Ectodermal cell (in vitro differentiated cells): ENCODE measurements around the gene MCOLN3. TPM values are rescaled to one million over a fixed set of nuclear protein-coding genes. Genes with fewer than 3 reads are reported as not detected.

Experiments used
- H3K27ac ChIP-seq: 2 replicates; pipeline ENCODE4 v1.7.0; 2013; ENCODE audit warnings: mild to moderate bottlenecking, low read depth, low read length; ENCODE audit not compliant: insufficient read depth, poor library complexity, severe bottlenecking
- H3K27me3 ChIP-seq: 2 replicates; pipeline ENCODE4 v1.7.0; 2013; ENCODE audit warnings: mild to moderate bottlenecking, low read length; ENCODE audit not compliant: insufficient read depth, control insufficient read depth, poor library complexity, severe bottlenecking
- H3K36me3 ChIP-seq: one replicate; pipeline ENCODE4 v1.7.0; 2013; ENCODE audit warnings: low read length; ENCODE audit not compliant: control insufficient read depth, insufficient read depth
- H3K4me1 ChIP-seq: one replicate; pipeline ENCODE4 v1.7.0; 2013; ENCODE audit warnings: low read length; ENCODE audit not compliant: control insufficient read depth, insufficient read depth
- H3K4me3 ChIP-seq: 2 replicates; pipeline ENCODE4 v1.7.0; 2013; ENCODE audit warnings: low read depth, low read length, control low read depth; ENCODE audit not compliant: insufficient read depth
- H3K9me3 ChIP-seq: 2 replicates; pipeline ENCODE4 v1.7.0; 2013; ENCODE audit warnings: mild to moderate bottlenecking, low read length, moderate library complexity; ENCODE audit not compliant: control insufficient read depth
- WGBS, 2 experiments: methylation state at CpG; one replicate each; pipeline ENCODE4 v1.1.7; 2013; ENCODE audit warnings: missing lambda C conversion rate in 2 of 2; 5-methylcytosine and 5-hydroxymethylcytosine counted together
- polyA plus RNA-seq, 4 experiments: library from polyadenylated mRNA; stranded (reverse); fragments of 50-300 nt; gene quantifications; one replicate each; pipeline ENCODE4 v1.2.3, GENCODE V29; 2013

MCOLN3 gene, protein sequence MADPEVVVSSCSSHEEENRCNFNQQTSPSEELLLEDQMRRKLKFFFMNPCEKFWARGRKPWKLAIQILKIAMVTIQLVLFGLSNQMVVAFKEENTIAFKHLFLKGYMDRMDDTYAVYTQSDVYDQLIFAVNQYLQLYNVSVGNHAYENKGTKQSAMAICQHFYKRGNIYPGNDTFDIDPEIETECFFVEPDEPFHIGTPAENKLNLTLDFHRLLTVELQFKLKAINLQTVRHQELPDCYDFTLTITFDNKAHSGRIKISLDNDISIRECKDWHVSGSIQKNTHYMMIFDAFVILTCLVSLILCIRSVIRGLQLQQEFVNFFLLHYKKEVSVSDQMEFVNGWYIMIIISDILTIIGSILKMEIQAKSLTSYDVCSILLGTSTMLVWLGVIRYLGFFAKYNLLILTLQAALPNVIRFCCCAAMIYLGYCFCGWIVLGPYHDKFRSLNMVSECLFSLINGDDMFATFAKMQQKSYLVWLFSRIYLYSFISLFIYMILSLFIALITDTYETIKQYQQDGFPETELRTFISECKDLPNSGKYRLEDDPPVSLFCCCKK
- 0.59 TPM for polyA plus RNA-seq (2013, experiment 1 of 4)
- polyA plus RNA-seq (2013, experiment 2 of 4): 0.43 TPM
- 0.27 TPM for polyA plus RNA-seq (2013, experiment 3 of 4)
- 0.32 TPM for polyA plus RNA-seq (2013, experiment 4 of 4)

DNA sequence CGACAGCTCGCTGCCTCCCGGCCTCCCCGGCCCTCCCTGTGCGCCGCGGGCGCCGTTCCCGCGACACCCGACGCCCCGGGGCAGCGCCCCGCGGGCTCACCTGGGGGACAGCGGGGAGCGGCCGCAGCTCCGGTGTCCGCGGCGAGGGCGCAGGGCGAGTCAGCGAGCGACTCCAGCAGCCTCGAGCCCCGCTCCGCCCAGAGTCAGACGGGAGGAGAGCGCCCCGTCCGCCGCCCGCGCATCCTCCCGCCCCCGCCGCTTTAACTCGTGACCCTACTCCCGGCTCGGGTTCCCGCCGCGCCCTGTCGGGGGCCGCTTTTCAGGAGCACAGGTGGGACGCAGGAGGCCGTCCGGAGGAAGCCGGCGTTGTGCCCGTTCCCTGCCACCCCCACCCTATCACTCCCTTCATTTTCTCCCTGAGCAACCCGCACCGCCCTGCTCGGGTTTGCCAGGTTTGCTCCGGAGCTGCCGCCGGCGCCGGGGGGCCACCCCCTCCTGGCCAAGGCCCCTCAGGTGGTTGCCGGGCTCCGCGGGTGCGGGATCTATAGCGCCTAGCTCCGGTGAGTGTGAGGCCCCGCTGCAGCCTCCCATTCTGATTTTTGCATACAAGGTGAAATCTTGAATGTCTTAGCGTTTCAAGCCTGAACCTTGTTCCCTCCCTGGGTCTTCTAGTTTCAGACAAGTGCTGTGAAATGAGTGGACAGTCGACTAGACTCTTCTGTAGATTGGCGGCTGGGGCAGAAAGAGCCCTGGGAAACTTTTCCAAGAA lies at the start of gene MCOLN3:
TSS of gene MCOLN3 (minus strand) at position 205 of the 769 bp plus-strand sequence. CDS start 3,140 bp downstream, outside the sequence.
- Histone ChIP-seq H3K4me1 (no peaks in the 10 kb centered on the region), H3K4me3 (peak within 1 kb of the TSS; percentile 35), H3K27ac (no peak within 1 kb of the TSS), H3K36me3 (no peaks in the 10 kb centered on the region), H3K27me3 (peaks cover 74% of the 10 kb centered on the region), H3K9me3 (no peaks in the 10 kb centered on the region)
- WGBS, 2 experiments: 0 to 1% methylated on average over 72 to 73 of the region's 73 CpGs

DNA sequence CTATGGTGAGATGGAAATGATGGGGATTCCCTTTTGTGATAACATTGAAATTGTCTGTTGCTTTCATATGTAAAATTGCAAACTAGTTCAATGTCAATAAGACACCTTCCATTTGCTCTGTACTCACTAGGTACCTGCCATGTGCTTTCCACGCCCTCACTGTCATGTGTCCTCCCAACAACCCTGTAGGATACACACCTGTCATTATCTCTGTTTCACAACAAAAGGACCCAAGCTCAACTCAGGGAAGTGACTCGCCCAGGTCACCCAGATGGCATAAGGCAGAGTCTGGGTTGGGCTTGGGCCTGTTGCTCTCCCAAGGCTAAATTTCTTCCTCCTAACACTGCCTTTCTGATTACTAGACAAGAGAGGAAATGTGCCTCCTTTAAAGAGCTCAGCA lies 45.3 kb upstream of the MCOLN3 start:
- Histone ChIP-seq H3K9me3 (no peaks in the 10 kb centered on the region), H3K27ac (no peak overlapping the region), H3K36me3 (no peaks in the 10 kb centered on the region), H3K27me3 (no peaks in the 10 kb centered on the region), H3K4me1 (no peaks in the 10 kb centered on the region), H3K4me3 (no peak overlapping the region)
- 80 to 97% methylated on average over 2 of the region's 2 CpGs for WGBS, 2 experiments

DNA sequence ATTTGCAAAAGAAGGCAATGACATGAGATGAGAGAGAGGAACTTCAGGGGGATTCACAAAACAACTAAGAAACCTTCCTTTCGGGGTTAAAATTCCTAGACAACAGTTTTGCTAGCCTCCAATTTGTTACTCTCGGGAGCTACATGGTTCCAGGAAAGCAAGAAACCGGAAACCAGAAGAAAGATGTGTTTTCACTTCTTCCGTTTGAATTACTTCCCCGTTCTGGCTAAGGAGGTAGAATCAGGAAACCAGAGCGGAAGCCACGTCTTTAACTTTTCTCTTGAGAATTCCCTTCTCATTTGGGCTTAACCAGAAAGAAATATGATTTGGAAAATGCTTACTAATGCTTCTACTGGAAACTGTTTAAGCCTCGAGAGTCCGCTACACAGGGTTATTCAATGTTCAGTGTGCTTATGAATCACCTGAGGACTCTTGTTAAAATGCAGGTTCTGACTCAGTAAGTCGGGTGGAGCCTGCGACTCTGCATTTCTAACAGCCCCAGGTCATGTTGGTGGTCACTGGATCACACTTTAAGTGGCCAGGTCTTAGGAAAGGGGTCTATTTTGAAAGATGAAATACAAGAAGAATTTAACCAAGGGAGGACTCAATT lies 43.5 kb upstream of the MCOLN3 start:
- H3K9me3 ChIP-seq: no peaks in the 10 kb centered on the region
- 88 to 91% methylated on average over 11 of the region's 11 CpGs for WGBS, 2 experiments
- no peak overlapping the region for H3K4me3 ChIP-seq
- H3K36me3 ChIP-seq: no peaks in the 10 kb centered on the region
- H3K4me1 ChIP-seq: no peaks in the 10 kb centered on the region
- no peaks in the 10 kb centered on the region for H3K27me3 ChIP-seq
- H3K27ac ChIP-seq: no peak overlapping the region

DNA sequence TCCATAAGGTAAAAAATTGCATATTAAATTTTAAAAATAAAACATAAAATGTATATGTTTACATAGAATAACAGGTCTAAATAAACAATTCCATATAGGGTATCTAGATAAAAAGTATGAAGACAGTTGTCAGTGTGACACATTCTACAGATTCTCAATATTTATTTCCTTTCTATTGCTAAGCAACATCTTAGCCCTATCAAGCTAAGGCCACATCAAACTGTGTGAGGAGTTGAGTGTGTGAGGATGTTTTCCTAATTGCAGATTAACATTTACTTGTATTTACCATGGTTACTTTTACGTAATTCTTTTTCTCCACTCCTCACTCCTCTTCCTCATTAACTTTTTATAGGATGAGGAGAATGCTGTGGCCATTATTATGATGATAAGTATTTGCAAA lies 41.9 kb upstream of the MCOLN3 start:
- no peaks in the 10 kb centered on the region for H3K4me1 ChIP-seq
- no peak overlapping the region for H3K4me3 ChIP-seq
- H3K36me3 ChIP-seq: no peaks in the 10 kb centered on the region
- H3K27me3 ChIP-seq: no peaks in the 10 kb centered on the region
- H3K27ac ChIP-seq: no peak overlapping the region
- no CpG with 5 or more reads among the region's 1 CpG for WGBS, 2 experiments
- H3K9me3 ChIP-seq: no peaks in the 10 kb centered on the region

DNA sequence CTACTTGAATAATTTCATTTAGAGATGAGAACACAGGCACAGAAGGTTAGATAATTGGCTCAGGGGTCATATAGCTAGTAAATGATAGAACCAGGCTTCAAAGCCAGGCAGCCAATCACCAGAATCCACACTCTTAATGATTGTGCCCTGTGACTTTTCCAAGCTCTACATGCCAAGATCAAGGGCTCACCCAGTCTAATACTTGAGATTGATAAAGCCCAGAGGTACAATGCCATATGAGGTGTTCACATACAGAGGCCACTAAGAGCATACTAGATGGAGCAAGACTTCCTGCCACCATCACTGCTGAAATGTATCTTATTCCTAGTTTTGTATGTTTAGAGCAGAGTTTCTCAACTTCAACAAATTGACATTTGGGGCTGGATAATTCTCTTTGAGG lies 40.9 kb upstream of the MCOLN3 start:
- Histone ChIP-seq H3K27ac (no peak overlapping the region), H3K4me3 (no peak overlapping the region), H3K4me1 (no peaks in the 10 kb centered on the region), H3K9me3 (no peaks in the 10 kb centered on the region), H3K27me3 (no peaks in the 10 kb centered on the region), H3K36me3 (no peaks in the 10 kb centered on the region)

DNA sequence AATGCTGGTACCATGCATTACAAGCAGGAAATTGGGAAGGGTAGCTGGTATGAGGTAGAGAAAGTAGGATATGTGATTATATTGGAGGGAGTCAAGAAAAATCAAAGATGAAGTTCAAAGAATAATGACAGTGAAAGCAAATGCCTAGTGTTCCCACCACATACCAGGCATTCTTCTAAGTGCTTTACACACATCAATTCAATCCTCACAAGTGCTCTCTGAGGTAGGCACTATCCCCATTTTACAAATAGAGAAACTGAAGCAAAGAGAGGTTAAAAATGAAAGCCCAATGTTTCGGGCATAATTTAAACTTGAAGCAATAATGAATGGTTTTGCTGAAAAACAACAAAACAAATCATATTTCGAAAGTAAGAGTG lies 40.1 kb upstream of the MCOLN3 start:
- Histone ChIP-seq H3K9me3 (no peaks in the 10 kb centered on the region), H3K27ac (no peak overlapping the region), H3K4me1 (no peaks in the 10 kb centered on the region), H3K4me3 (no peak overlapping the region), H3K27me3 (no peaks in the 10 kb centered on the region), H3K36me3 (no peaks in the 10 kb centered on the region)
- WGBS, 2 experiments: 94 to 100% methylated on average over 1 to 2 of the region's 2 CpGs

DNA sequence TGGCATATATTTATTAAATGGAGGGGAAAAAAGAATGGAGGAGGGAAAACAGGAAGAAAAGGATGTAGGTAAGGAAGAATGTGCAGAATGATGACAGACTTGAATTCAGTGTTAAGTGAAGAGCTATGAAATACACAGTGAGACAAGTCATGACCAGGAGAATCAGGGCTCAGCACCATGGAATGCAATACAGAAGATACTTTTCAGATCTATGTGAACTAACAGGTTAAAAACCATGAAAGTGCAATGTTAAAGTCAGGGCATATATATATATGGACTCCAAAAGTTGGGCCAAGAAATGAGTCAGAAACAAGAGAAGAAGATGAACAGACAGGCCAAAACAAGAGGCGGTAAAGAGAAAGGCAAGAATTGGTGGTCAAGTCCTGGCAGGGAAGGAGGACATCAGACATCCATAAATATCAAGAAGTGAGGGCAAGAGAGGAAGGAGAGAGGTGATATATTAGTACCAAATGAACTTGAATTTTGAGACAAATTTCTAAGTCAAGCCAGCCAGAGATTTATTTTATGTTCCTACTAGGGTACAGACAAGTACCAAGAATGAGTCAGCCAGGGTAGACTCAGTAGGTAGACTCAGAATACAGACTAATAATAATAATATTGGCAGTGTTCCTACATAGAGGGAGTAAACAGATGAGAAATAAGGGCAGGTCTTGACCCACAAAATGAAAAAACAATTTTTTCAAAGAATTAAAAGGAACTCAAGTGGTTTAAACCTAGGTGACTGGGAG lies 39.5 kb upstream of the MCOLN3 start:
- H3K9me3 ChIP-seq: no peaks in the 10 kb centered on the region
- no peaks in the 10 kb centered on the region for H3K27me3 ChIP-seq
- H3K27ac ChIP-seq: no peak overlapping the region
- no peaks in the 10 kb centered on the region for H3K4me1 ChIP-seq
- 82 to 97% methylated on average over 1 of the region's 1 CpG for WGBS, 2 experiments
- H3K4me3 ChIP-seq: no peak overlapping the region
- H3K36me3 ChIP-seq: no peaks in the 10 kb centered on the region

DNA sequence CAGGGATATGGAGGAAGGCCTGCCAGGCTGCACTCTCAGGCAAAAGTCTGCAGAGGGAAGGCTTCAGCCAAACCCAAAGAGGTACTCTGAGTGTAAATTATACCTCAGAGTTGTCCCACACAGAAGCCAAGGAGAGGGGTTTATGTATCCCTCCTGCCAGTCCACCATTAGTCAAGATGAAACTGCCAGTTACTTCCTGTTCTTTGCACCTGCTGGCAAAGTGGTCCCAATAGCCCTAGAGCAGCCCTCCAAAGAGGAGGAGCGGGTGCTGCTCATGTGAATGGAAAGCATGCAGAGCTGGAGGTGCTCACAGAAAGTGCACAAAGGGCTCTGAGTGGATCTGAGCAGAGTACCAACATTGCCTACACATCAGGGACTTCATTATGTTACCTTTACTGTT lies 37.1 kb upstream of the MCOLN3 start:
- Histone ChIP-seq H3K4me1 (no peaks in the 10 kb centered on the region), H3K27ac (no peak overlapping the region), H3K27me3 (no peaks in the 10 kb centered on the region), H3K36me3 (no peaks in the 10 kb centered on the region), H3K4me3 (no peak overlapping the region), H3K9me3 (no peaks in the 10 kb centered on the region)
- 94 to 100% methylated on average over 1 of the region's 1 CpG for WGBS, 2 experiments

DNA sequence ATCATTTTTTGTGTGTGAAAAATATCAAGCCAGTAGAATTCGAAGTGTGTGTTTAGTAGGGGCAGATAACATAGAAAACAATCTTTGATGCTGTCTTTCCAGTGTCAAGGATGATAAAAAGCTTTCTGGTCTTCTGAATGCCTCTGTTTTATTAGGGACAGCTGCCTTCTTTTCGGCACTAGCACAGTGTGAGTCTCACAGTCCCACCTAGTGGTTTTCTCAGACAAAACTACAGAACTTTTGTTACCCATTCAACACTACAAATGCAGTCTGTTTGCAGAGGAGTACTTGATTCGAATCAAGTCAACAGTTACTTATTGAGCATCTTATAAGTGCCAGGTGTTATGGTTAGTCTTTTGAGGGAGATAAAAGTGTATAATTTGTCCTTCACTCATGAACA lies 30.6 kb upstream of the MCOLN3 start:
- no peaks in the 10 kb centered on the region for H3K27me3 ChIP-seq
- H3K9me3 ChIP-seq: no peaks in the 10 kb centered on the region
- H3K36me3 ChIP-seq: no peaks in the 10 kb centered on the region
- H3K4me1 ChIP-seq: no peaks in the 10 kb centered on the region
- 71 to 76% methylated on average over 3 of the region's 3 CpGs for WGBS, 2 experiments
- no peak overlapping the region for H3K27ac ChIP-seq
- H3K4me3 ChIP-seq: no peak overlapping the region
